Measurements from ENCODE around the gene CRABP1. TPM values are rescaled to one million over a fixed set of nuclear protein-coding genes. Genes with fewer than 3 reads are reported as not detected.

CRABP1 gene
- total RNA-seq, 4 donors from 2014 or later, result 2.1 TPM; not detected in 3

DNA sequence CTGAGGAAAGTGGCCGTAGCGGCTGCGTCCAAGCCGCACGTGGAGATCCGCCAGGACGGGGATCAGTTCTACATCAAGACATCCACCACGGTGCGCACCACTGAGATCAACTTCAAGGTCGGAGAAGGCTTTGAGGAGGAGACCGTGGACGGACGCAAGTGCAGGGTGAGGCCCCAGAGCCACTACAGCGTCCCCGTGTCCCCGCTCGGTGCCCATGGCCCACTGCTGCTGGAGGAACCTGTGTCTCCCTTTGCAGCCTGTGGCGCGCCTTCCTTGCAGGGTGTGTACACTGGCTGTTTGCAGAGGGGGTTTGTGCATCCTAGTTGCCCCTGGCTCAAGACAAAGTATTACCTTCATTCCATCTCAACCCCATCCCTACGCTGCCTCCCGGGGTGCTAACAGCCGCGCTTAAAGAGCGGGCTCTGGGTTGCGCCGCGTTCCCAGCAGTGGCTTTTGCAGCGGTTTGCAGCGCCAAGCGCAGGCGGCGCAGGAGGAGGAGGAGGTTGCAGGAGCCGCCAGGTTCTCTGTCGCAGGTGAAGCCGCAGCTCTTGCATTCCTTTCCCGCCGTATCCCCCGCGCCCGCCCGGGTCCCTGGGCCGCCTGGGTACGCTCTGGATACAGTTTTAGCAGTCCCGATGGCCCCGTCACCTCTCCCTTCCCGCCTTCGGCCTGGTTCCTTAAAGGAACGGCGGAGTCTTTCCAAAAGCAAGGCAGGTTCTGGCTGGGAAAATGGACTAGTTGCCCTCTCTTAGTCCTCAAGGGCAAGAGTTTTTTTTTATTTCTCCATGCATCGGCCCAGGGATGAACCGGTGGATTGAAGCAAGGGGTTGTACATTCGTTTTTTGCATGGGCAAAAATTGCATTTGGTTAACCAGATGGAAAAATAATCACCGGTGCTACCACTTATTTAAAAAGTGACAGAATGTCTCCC lies 1.2 kb downstream of the CRABP1 start:
- no peak for DNase-seq
- peaks cover 0 to 14% of the 10 kb centered on the region in 2 donors for H3K27me3 ChIP-seq

DNA sequence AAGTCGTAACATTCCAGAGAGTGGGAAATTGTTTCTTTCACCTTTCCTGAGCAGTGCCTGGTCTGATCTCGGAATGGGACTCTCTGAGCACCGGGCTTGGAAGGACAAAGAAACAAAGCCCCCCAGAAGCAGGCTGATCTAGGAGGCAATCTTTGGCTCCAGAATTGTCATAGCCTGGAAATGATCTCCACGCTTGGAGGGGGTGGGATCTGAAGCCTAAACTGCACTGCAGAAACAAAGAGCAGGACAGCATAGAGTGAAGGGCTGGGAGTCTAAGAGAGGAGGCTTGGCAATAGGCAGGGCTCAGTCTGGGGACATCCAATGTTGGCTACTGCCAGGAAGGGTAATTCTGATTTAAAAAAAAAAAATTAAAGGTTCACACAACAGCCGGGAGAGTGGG lies 1.9 kb downstream of the CRABP1 start:
- H3K27ac ChIP-seq, result no peak overlapping the region
- H3K9me3 ChIP-seq, result no peaks in the 10 kb centered on the region
- H3K36me3 ChIP-seq, result no peaks in the 10 kb centered on the region
- no peak for TF ChIP-seq POLR2A (IDR thresholded peaks at IDR 0.05)
- TF ChIP-seq, protein P1, sequence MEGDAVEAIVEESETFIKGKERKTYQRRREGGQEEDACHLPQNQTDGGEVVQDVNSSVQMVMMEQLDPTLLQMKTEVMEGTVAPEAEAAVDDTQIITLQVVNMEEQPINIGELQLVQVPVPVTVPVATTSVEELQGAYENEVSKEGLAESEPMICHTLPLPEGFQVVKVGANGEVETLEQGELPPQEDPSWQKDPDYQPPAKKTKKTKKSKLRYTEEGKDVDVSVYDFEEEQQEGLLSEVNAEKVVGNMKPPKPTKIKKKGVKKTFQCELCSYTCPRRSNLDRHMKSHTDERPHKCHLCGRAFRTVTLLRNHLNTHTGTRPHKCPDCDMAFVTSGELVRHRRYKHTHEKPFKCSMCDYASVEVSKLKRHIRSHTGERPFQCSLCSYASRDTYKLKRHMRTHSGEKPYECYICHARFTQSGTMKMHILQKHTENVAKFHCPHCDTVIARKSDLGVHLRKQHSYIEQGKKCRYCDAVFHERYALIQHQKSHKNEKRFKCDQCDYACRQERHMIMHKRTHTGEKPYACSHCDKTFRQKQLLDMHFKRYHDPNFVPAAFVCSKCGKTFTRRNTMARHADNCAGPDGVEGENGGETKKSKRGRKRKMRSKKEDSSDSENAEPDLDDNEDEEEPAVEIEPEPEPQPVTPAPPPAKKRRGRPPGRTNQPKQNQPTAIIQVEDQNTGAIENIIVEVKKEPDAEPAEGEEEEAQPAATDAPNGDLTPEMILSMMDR (IDR thresholded peaks at IDR 0.05), result no peak
- DNase-seq, result no peak
- no peak overlapping the region for H3K4me3 ChIP-seq
- peaks cover 0 to 17% (median 0%) of the 10 kb centered on the region in 4 donors for H3K4me1 ChIP-seq
- peaks cover 0 to 14% of the 10 kb centered on the region in 2 donors for H3K27me3 ChIP-seq

More for the DNA sequence above, 1.2 kb downstream of the CRABP1 start:
- no peaks in the 10 kb centered on the region for H3K9me3 ChIP-seq
- TF ChIP-seq, protein P1 (IDR thresholded peaks at IDR 0.05), result no peak
- no peak for TF ChIP-seq POLR2A (IDR thresholded peaks at IDR 0.05)
- peaks cover 0 to 17% (median 0%) of the 10 kb centered on the region in 4 donors for H3K4me1 ChIP-seq
- no peaks in the 10 kb centered on the region for H3K36me3 ChIP-seq
- H3K27ac ChIP-seq, result no peak overlapping the region
- no peak overlapping the region for H3K4me3 ChIP-seq

DNA sequence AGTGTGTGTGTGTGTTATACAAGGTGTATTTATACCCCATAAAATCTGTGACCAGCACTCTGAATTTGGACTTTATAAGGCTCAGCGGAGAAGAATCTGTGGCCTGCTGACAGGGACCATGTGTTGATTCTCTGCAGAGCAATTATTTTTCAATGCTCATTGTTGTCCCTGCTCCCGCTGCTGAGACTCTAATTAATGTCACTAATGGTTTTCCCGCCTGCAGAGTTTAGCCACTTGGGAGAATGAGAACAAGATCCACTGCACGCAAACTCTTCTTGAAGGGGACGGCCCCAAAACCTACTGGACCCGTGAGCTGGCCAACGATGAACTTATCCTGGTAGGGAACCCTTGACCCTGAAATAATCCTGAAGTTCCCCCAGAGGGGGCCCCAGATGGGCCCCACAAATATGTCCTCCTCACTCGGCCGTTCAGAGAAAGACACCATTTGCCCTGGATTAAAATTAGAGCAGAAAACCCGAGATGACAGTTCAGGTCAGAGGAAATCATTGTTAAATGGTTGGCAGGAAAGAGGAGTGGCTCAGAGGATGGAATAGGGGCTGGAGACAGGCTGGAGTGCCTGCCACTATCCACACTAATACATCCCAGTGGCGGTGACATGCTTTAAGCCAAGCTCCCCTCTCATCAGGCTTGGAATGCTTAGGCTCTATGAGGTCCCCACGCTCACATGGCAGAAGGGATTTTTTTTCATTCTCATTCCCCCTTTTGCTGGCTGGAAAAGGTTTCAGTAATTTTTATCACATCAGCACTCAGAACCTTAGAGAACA lies 3.3 kb downstream of the CRABP1 start:
- TF ChIP-seq, protein P1 (IDR thresholded peaks at IDR 0.05), result no peak
- no peak for TF ChIP-seq POLR2A (IDR thresholded peaks at IDR 0.05)
- no peak for DNase-seq
- no peak overlapping the region for H3K4me3 ChIP-seq
- peaks cover 0 to 14% of the 10 kb centered on the region in 2 donors for H3K27me3 ChIP-seq
- H3K36me3 ChIP-seq, result no peaks in the 10 kb centered on the region
- H3K9me3 ChIP-seq, result no peaks in the 10 kb centered on the region
- H3K27ac ChIP-seq, result no peak overlapping the region
- H3K4me1 ChIP-seq, result peaks cover 0 to 17% (median 0%) of the 10 kb centered on the region in 4 donors

DNA sequence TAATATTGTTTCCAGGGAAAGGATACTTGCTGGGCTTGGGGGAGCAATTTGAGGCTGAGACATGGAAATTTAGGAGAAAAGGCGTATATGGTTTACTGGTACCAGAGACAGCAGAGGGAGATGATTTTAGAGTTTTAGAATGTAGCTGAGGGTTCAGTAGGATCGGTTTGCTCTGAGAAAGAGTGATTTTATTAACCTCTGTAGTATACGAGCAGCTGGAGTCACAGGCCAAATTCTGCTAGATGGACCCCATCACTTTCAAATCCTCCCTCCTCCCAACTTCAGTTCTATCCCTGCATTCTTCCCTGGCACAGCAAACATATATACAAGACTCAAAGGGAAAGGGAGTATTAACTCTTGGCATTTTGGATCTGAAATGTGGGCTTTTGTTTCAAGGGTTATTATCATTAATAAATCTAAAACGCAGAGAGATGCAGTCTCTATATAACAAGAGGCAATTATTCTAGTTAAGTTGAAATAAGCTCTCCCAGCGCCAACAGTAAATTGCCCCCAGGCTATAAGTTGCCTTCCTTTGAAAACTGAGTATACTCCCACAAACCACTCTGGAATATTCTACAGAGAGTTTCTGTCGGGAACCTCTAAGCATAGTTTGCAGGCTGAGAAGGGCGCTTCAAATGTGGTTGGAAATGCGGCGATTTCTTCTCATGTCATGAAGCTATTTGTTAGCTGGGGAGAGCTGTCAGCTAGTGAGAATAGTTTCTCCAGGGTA lies 5.4 kb downstream of the CRABP1 start:
- TF ChIP-seq, protein P1 (IDR thresholded peaks at IDR 0.05), result no peak
- TF ChIP-seq POLR2A (IDR thresholded peaks at IDR 0.05), result no peak
- no peak for DNase-seq
- Histone ChIP-seq H3K27ac (no peak overlapping the region), H3K4me1 (peaks cover 0 to 10% (median 0%) of the 10 kb centered on the region in 4 donors), H3K36me3 (no peaks in the 10 kb centered on the region), H3K4me3 (no peak overlapping the region), H3K27me3 (peaks cover 0 to 7% of the 10 kb centered on the region in 2 donors), H3K9me3 (no peaks in the 10 kb centered on the region)

Measured in Peyer's patch (tissue), 4 donors.